H9 (cell line): ENCODE measurements around the gene ITGB7. TPM values are rescaled to one million over a fixed set of nuclear protein-coding genes. Genes with fewer than 3 reads are reported as not detected.

ENCODE experiments used
- DNase-seq: peaks from one replicate; pipeline ENCODE4 v3.0.0-alpha.2; 2017
- H2AFZ ChIP-seq: one replicate; pipeline ENCODE4 v1.6.1; 2013; ENCODE audit warnings: mild to moderate bottlenecking, low read length, control low read depth, moderate library complexity
- H2AK5ac ChIP-seq: 2 replicates; pipeline ENCODE4 v1.6.1; 2013; ENCODE audit warnings: low read length, control low read depth, mixed read lengths; ENCODE audit not compliant: insufficient read length
- H2BK120ac ChIP-seq: one replicate; pipeline ENCODE4 v1.6.1; 2013; ENCODE audit warnings: low read depth, mild to moderate bottlenecking, low read length, control low read depth, inconsistent platforms; ENCODE audit not compliant: poor library complexity, severe bottlenecking
- H2BK12ac ChIP-seq: 2 replicates; pipeline ENCODE4 v1.6.1; 2013; ENCODE audit warnings: low read length, control low read depth, mixed read lengths, low read depth; ENCODE audit not compliant: insufficient read length
- H2BK15ac ChIP-seq: 2 replicates; pipeline ENCODE4 v1.6.1; 2013; ENCODE audit warnings: low read depth, low read length, control low read depth
- H2BK20ac ChIP-seq: one replicate; pipeline ENCODE4 v1.6.1; 2013; ENCODE audit warnings: low read depth, mild to moderate bottlenecking, low read length, control low read depth, inconsistent platforms; ENCODE audit not compliant: poor library complexity, severe bottlenecking
- H2BK5ac ChIP-seq: 2 replicates; pipeline ENCODE4 v1.6.1; 2013; ENCODE audit warnings: low read length, control low read depth, mixed read lengths; ENCODE audit not compliant: insufficient read length
- H3K14ac ChIP-seq: 2 replicates; pipeline ENCODE4 v1.6.1; 2013; ENCODE audit warnings: low read length, control low read depth; ENCODE audit not compliant: insufficient read depth
- H3K18ac ChIP-seq: 2 replicates; pipeline ENCODE4 v1.6.1; 2013; ENCODE audit warnings: low read depth, mild to moderate bottlenecking, mixed read lengths, low read length, control low read depth; ENCODE audit not compliant: insufficient read length
- H3K23ac ChIP-seq: 2 replicates; pipeline ENCODE4 v1.6.1; 2013; ENCODE audit warnings: low read length, control low read depth, mixed read lengths, low read depth; ENCODE audit not compliant: insufficient read length
- H3K23me2 ChIP-seq: 2 replicates; pipeline ENCODE4 v1.6.1; 2013; ENCODE audit warnings: low read depth, mild to moderate bottlenecking, mixed read lengths, low read length, control low read depth; ENCODE audit not compliant: insufficient read length, poor library complexity, severe bottlenecking
- H3K27ac ChIP-seq: 2 replicates; pipeline ENCODE4 v1.5.1; 2013; ENCODE audit warnings: low read length, control low read depth, mixed read lengths, low read depth; ENCODE audit not compliant: insufficient read length
- H3K27me3 ChIP-seq: 2 replicates; pipeline ENCODE4 v1.6.1; 2013; ENCODE audit warnings: low read length, control low read depth, inconsistent platforms; ENCODE audit not compliant: insufficient read depth
- H3K4ac ChIP-seq: 2 replicates; pipeline ENCODE4 v1.6.1; 2013; ENCODE audit warnings: low read depth, mild to moderate bottlenecking, control low read depth, inconsistent platforms, low read length, moderate library complexity
- H3K4me1 ChIP-seq: 2 replicates; pipeline ENCODE4 v1.6.1; 2013; ENCODE audit warnings: low read length, control low read depth, inconsistent platforms; ENCODE audit not compliant: insufficient read depth
- H3K4me2 ChIP-seq: 2 replicates; pipeline ENCODE4 v1.6.1; 2013; ENCODE audit warnings: low read length, control low read depth, mixed read lengths; ENCODE audit not compliant: insufficient read length, insufficient read depth
- H3K56ac ChIP-seq: 2 replicates; pipeline ENCODE4 v1.6.1; 2013; ENCODE audit warnings: low read depth, mild to moderate bottlenecking, mixed read lengths, low read length, control low read depth; ENCODE audit not compliant: insufficient read length
- H3K79me1 ChIP-seq: 2 replicates; pipeline ENCODE4 v1.6.1; 2013; ENCODE audit warnings: low read depth, mild to moderate bottlenecking, moderate library complexity, low read length, control low read depth, inconsistent platforms; ENCODE audit not compliant: insufficient read depth, poor library complexity, severe bottlenecking
- H3K79me2 ChIP-seq: 2 replicates; pipeline ENCODE4 v1.6.1; 2013; ENCODE audit warnings: low read length, control low read depth, inconsistent platforms; ENCODE audit not compliant: insufficient read depth
- H3K9ac ChIP-seq: 2 replicates; pipeline ENCODE4 v1.6.1; 2013; ENCODE audit warnings: low read length, control low read depth, mixed read lengths; ENCODE audit not compliant: insufficient read length; ENCODE audit errors: extremely low read depth
- H3K9me3 ChIP-seq: one replicate; pipeline ENCODE4 v1.6.1; 2013; ENCODE audit warnings: low read depth, low read length, inconsistent platforms; ENCODE audit not compliant: control insufficient read depth
- H3T11ph ChIP-seq: one replicate; pipeline ENCODE4 v1.6.1; 2013; ENCODE audit warnings: mild to moderate bottlenecking, low read length, control low read depth, inconsistent platforms
- H4K20me1 ChIP-seq: one replicate; pipeline ENCODE4 v1.6.1; 2013; ENCODE audit not compliant: control insufficient read depth, insufficient read length, insufficient read depth
- H4K5ac ChIP-seq: 2 replicates; pipeline ENCODE4 v1.6.1; 2013; ENCODE audit warnings: low read depth, mild to moderate bottlenecking, mixed read lengths, low read length, control low read depth; ENCODE audit not compliant: insufficient read length
- H4K8ac ChIP-seq: replicated peaks from 2 replicates; pipeline ENCODE4 v1.6.1; 2013; ENCODE audit warnings: low read length, control low read depth, mixed read lengths, low read depth; ENCODE audit not compliant: insufficient read length
- H4K91ac ChIP-seq: 2 replicates; pipeline ENCODE4 v1.6.1; 2013; ENCODE audit warnings: low read depth, mild to moderate bottlenecking, moderate library complexity, mixed read lengths, low read length, control low read depth; ENCODE audit not compliant: insufficient read length
- H3K27ac Mint-ChIP-seq, 3 experiments: 2 replicates in 2 of 3; 3 replicates in 1 of 3; pipeline ENCODE4 v1.8.0; 2020 to 2021; ENCODE audit warnings: mixed read lengths in 3 of 3, mild to moderate bottlenecking in 1 of 3, moderate library complexity in 1 of 3
- H3K27me3 Mint-ChIP-seq: 2 replicates; pipeline ENCODE4 v1.8.0; 2021; ENCODE audit warnings: low read depth, mild to moderate bottlenecking, moderate library complexity, mixed read lengths
- H3K36me3 Mint-ChIP-seq, 3 experiments: 2 replicates in 2 of 3; 3 replicates in 1 of 3; pipeline ENCODE4 v1.8.0; 2020 to 2021; ENCODE audit warnings: low read depth in 3 of 3, mixed read lengths in 3 of 3; ENCODE audit not compliant: insufficient read depth in 1 of 3
- H3K4me1 Mint-ChIP-seq, 2 experiments: 2 replicates each; pipeline ENCODE4 v1.8.0; 2020; ENCODE audit warnings: mixed read lengths in 2 of 2
- H3K4me3 Mint-ChIP-seq, 2 experiments: 2 replicates in 1 of 2; 3 replicates in 1 of 2; pipeline ENCODE4 v1.8.0; 2020 to 2021; ENCODE audit warnings: mild to moderate bottlenecking in 2 of 2, mixed read lengths in 2 of 2, moderate library complexity in 1 of 2
- H3K9me3 Mint-ChIP-seq, 2 experiments: 2 replicates in 1 of 2; 3 replicates in 1 of 2; pipeline ENCODE4 v1.8.0; 2020; ENCODE audit warnings: mild to moderate bottlenecking in 2 of 2, mixed read lengths in 2 of 2, moderate library complexity in 1 of 2
- WGBS: extraction: QIAGEN DNeasy Blood & Tissue Kit; methylation state at CpG from one replicate; pipeline ENCODE4 v1.1.7; 2013; ENCODE audit warnings: missing lambda C conversion rate, low lambda C conversion rate, mixed read lengths; ENCODE audit not compliant: insufficient read length; ENCODE audit errors: extremely low coverage; 5-methylcytosine and 5-hydroxymethylcytosine counted together
- total RNA-seq: library from RNA; stranded (reverse); gene quantifications from 2 replicates; pipeline ENCODE4 v1.2.1, GENCODE V29; 2021
- TF ChIP-seq, protein P1 (sequence below): fragments of 200-600 bp; sonication (generic); conservative IDR thresholded peaks from 3 replicates; pipeline ENCODE4 v1.8.0; 2021; ENCODE audit warnings: antibody characterized with exemption, mild to moderate bottlenecking

The ITGB7 gene
- total RNA-seq, 1 experiment from 2014 or later = 0.39 TPM

DNA sequence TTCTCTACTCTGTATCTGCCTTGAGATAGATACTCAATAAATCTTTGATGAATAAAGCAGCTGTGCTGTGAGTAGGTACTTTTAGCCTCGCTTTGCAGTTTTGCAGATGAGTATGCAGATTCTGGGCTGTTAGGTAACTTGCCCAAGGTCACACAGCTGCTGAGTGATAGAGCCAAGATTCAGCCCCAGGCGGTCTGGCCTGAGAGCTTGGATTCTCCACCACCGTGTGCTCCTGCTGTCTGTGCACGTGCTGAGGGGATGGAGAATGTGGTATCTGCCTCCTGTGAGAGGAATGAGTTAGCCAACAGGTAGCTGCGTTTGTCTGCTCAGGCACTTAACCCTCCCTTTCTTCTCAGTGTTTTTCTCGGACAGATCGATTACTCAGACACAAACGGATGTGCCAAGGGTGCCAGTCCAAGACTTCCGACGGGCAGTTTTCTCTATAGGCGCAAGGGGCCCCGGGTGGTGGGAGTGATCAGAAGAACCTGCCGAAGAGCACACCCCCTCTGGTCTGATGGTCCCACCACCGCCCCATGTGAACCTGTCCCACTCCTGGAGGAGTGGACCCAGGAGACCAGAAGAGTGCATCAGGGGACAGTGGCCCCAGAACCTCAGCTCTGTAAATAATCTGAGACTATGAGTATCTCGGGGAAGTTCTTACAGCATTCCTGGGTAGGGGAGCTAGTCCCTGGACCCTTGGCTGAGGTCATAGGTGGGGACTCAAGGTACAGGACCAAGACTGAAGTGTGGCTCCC is 19.7 kb downstream of the ITGB7 start:
- no peaks in the 10 kb centered on the region for H3K9me3 Mint-ChIP-seq
- H3K27me3 ChIP-seq = no peaks in the 10 kb centered on the region
- WGBS = no CpG with 5 or more reads among the region's 15 CpGs

More for the DNA sequence above, 19.7 kb downstream of the ITGB7 start:
- Histone ChIP-seq H3K18ac (no peak overlapping the region), H3K23ac (no peak overlapping the region), H4K20me1 (no peaks in the 10 kb centered on the region), H2BK120ac (no peak overlapping the region), H3K4me1 (no peaks in the 10 kb centered on the region), H2AK5ac (no peak overlapping the region), H3K56ac (no peak overlapping the region), H3K14ac (no peak overlapping the region), H2BK15ac (no peak overlapping the region), H2BK20ac (no peak overlapping the region), H3K23me2 (no peaks in the 10 kb centered on the region), H3K79me1 (no peaks in the 10 kb centered on the region), H3T11ph (no peak overlapping the region), H3K9me3 (no peaks in the 10 kb centered on the region), H4K5ac (no peak overlapping the region), H4K91ac (no peak overlapping the region), H2BK5ac (no peak overlapping the region), H2AFZ (no peak overlapping the region), H3K4ac (no peak overlapping the region), H3K79me2 (no peaks in the 10 kb centered on the region), H2BK12ac (no peak overlapping the region), H4K8ac (no peak overlapping the region), H3K4me2 (no peak overlapping the region), H3K9ac (no peak overlapping the region), H3K27ac (no peak overlapping the region)
- H3K4me3 Mint-ChIP-seq = no peak overlapping the region
- H3K27me3 Mint-ChIP-seq = peaks cover 16% of the 10 kb centered on the region
- peaks cover 14 to 15% of the 10 kb centered on the region in 2 experiments for H3K4me1 Mint-ChIP-seq
- no peak for DNase-seq
- TF ChIP-seq, protein P1, sequence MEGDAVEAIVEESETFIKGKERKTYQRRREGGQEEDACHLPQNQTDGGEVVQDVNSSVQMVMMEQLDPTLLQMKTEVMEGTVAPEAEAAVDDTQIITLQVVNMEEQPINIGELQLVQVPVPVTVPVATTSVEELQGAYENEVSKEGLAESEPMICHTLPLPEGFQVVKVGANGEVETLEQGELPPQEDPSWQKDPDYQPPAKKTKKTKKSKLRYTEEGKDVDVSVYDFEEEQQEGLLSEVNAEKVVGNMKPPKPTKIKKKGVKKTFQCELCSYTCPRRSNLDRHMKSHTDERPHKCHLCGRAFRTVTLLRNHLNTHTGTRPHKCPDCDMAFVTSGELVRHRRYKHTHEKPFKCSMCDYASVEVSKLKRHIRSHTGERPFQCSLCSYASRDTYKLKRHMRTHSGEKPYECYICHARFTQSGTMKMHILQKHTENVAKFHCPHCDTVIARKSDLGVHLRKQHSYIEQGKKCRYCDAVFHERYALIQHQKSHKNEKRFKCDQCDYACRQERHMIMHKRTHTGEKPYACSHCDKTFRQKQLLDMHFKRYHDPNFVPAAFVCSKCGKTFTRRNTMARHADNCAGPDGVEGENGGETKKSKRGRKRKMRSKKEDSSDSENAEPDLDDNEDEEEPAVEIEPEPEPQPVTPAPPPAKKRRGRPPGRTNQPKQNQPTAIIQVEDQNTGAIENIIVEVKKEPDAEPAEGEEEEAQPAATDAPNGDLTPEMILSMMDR = no peak
- H3K27ac Mint-ChIP-seq = no peak overlapping the region
- peaks cover 34 to 56% (median 49%) of the 10 kb centered on the region in 3 experiments; a peak in 6 of 7 replicates for H3K36me3 Mint-ChIP-seq
